ENCODE results near the gene C6orf15.

The C6orf15 gene

DNA sequence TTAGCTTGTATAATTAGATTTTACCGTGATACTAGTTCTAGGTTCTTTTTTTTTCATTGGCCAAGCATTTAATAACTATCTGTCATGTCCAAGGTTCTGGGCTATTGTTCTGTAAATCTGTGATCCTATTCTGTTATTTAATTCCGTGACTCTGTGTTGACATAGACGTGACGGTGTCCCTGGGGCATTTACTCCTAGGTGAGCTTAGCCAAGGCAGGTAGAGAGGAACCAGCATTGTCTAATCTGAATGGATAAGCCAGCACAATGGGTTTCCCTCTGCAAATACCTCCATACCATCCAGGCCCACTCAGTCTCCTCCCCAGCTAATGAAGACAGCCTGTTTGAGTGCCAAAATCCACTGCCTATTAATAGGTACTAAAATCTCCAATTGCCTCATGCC lies 16.8 kb upstream of the C6orf15 start:
- no peak for DNase-seq

GRCh38 chr6:31128093-31128676 lies 15.8 kb upstream of the C6orf15 start:
- DNase-seq: peak; percentile 77

GRCh38 chr6:31126396-31127175 lies 14.2 kb upstream of the C6orf15 start:
- no peak for DNase-seq

DNA sequence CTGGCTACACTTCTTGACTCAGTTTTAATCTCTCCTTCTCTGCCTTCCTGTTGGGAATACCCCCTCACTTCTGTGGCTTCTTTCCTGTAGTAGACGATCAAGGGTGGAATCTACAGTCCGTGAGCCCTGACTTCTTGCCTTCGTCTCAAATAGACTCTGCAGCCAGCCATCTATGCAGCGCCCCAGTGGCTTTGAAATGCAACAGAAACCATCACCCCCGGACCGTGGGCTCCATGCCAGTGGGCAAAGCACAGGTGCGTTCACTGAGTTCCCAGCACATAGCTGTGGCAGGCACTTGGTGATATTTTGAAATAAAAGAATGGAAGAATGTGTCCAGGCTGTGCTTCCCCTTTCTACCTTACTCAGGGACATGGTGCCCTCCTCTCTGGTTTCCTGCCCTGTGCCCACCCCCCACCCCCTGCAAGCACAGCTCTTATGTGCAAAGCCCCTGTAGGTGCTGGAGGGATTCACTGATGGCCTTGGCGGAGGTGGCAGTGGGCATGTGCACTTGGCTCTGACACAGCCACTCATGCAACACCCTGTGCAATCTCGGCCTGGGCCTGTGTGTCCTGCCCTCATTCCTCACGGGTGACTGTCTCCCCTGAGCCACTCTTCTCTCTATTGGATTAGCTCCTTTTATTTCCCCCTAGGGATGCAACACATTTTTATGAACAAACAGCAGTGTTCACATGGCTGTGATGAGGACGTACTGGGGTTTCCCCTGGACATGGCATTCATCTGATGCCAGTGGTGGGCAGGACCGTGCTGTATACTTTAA lies 13.4 kb upstream of the C6orf15 start:
- DNase-seq: peak; percentile 24

DNA sequence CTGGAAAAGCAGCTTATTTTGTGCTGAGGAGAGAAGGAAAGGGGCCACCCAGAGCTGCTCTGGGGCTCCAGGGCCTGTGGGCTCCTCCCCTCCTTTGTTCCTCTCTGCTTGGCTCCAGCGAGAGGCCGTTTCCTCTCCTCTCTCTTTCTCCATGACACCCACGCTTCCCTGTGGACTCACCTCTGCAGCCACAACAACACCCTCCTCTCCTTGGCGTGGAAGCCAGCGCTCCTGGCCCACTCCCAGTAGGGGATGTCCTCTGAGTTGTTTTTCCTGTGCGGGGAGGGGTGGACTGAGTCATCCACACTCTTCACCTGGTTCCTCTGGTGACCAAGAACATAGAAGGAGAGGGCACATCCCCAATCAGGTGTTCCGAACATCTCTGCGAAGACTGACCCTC lies 12.8 kb upstream of the C6orf15 start:
- no peak for DNase-seq

DNA sequence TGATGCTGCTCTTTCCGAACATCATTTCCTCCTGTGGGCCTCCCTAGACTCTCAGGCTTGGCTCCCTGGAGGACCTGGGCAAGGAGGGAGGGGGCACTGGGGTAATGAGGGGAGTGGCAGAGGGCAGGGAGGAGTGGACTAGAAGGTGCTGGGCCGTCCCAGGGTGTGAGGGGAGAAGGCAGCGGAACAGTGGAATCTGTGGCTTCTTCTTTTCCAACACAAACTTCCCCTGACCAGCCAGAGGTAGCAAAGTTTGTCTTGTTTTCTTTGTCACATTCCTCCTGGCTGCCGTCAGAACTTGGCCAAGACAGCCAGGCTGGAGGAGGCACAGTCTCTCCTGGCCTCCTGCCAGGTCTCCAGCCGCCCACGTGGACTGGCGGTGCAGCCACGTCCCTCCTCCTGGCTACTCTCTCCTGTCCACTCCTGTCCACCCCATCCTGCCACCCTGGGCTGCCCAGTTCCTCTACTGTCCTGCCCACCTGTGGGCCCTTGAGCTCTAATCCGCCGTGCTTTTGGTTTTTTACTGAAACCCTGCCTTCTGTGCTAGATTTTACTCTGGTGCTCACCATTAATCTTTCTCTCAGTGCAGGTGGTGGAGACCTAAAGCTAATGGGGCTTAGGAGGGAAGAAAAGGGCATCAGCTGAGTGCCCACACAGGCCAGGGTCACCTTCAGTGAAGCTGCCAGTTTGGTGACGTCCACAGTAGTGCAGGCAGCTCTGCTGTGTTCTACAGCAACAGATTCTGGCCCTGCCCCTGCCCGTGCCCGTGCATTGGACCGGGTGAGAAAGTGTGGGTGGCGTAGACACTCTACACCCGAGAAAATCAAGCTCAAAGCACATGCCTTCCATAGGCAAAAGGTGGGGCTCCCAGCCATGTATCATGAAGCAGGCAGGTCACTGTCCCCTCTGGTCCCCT lies 10.7 kb upstream of the C6orf15 start:
- no peak for DNase-seq

GRCh38 chr6:31121131-31121790 lies 8.9 kb upstream of the C6orf15 start:
- no peak for DNase-seq

DNA sequence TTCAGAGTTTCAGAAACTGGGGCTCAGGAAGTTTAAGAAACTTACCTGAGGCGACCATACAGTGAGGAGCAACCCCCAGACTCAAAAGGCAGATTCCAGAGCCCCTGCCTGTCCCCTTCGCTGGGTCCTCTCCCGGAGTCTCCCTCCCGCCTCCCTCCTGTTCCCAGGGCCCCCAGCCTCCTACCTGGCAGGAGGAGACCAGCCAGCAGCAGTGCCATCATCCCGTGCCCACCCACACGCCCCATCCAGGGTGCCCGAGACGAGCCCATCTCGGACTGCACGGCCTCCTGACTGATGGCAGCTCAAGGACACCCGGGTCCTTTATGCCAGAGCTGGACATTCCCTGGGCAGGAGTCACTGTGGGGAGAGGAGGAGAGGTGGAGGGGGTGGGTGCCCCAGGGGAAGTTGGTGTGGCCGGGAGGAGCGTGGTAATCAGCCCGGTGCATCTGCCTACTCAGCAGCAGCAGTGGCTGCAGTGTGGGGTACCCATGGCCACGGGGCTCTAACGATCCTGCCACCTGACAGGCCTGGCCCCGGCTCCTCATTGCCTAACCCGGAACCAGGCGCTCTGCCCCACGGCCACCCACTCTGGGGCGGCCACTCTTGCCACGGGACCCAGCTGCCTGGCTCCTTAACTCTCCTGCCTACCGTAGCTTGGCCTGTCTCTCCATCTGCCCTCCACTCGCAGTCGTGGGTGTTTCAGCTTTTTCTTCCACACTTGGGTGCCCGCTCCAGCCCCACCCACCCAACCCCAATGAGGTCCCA lies 8.0 kb upstream of the C6orf15 start, which contains the start of gene CDSN:
Gene CDSN, minus strand, starts transcription at position 296 of the 765 bp plus-strand sequence. Its CDS starts 27 bp downstream, at position 269.
- no peak for DNase-seq

DNA sequence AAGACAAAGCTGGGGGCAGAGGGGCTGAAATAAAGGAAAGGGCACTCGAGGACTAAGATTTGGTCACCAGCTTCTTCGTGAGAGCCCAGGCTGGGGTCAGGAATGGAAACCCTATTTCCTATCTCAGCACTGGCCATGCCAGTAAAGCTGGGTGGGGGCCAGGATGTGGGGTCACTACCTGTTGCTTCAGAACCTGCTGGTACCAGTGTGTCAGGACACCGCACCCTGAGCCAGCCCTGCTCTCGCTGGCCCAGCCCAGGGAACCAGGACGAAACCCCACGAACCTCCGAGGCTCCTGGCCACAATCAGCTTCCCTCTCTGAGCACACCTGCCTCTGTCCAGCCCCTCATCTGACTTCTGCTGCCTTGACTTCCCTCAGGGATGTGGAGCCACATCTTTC lies 5.8 kb upstream of the C6orf15 start:
- no peak for DNase-seq

- DNase-seq: no peak
These were observed 4.4 kb upstream of the C6orf15 start for GRCh38 chr6:31116661-31117385.

DNA sequence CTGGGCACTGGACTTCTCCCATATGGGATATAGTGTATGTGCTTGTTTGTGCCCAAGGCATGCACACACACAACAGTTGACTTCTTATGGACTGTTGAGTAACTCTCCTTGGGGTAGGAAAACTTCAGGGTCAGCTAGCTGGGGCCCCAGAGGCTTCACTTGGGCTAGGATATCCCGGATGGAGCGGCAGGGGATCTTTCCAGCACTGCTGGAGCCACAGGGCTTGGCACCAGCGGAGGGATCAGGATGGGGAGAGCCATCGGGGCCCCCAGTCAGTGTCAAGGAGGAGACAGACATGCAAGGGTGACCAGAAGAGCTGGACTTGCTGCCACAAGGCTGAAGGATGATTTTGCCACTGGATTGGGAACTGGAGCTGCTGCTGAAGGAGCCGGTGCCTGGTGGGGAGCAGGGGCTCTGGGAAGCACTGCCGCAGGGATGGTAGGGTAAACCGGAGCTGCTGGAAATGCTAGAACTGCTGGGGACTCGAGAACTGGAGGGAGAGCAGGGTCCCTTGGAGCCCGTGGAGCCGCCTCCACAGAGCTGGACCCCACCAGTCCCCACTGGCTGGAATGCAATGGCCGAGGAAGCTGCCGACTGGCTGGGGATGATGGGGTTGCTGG lies 3.7 kb upstream of the C6orf15 start:
- DNase-seq: no peak

DNA sequence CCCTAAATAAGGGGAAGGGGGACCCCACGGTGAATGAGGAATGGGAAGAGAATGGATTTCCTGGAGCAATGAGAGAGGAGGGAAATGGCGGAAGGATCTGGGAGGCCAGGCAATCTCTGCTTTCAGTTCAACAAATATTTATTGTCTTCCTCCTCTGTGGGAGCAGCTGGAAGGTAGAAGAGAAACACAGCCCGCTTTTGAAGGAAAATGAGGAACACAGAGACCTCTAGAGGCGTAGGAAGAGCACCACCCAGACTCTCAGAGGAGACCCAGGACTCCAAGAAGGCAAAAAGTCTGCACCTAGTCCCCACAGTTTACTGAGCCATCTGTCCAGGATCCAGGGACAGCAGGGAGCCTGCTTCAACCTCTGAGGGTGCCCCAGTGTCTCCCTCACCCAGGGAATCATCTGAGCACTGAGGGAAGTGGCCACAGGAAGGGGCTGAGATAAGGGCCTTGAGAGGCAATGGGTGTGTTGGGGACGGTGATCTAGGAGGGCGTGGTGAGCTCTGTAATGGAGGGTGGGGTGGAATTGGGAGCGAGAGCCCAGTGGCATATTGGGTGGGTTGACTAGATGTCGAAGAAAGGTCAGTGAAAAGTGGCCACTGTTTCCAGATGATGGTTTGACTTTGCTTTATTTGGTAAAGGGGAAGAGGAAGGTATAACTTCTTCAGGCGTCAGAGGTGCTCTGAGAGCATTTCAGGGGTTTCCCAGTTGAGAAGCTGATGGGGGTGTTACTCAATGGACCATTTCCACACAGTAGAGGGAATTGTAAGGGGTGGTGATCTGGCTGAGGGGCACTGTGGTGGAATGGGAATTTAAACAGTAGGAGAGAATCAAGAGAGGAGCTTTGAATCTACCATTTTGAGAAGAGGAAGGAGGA lies 2.8 kb upstream of the C6orf15 start:
- DNase-seq: no peak

DNA sequence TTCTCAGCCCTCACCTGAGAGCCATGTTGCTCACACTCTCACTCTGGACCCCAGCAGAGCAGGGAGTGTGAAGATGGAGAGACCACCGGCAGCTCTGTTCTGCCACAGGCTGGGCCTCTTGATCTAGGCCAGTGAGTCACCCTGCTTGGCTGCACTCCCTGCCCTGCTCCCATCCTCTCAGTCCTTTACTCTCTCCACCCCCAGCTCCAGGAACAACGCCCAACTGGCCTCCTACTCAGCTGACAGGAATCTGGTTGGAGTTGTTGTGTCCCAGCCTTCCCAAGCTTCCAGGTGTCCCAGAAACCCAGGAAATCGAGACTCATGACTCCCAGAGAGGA lies 2.1 kb upstream of the C6orf15 start, which contains the start of gene PSORS1C1:
Gene PSORS1C1, plus strand, starts transcription at position 260 of the 338 bp plus-strand sequence. CDS start 14,833 bp downstream, outside the sequence.
- DNase-seq: no peak

GRCh38 chr6:31113861-31114540 lies 1.6 kb upstream of the C6orf15 start:
- no peak for DNase-seq

GRCh38 chr6:31111712-31112111 lies 663 bp downstream of the C6orf15 start:
- no peak for DNase-seq

DNA sequence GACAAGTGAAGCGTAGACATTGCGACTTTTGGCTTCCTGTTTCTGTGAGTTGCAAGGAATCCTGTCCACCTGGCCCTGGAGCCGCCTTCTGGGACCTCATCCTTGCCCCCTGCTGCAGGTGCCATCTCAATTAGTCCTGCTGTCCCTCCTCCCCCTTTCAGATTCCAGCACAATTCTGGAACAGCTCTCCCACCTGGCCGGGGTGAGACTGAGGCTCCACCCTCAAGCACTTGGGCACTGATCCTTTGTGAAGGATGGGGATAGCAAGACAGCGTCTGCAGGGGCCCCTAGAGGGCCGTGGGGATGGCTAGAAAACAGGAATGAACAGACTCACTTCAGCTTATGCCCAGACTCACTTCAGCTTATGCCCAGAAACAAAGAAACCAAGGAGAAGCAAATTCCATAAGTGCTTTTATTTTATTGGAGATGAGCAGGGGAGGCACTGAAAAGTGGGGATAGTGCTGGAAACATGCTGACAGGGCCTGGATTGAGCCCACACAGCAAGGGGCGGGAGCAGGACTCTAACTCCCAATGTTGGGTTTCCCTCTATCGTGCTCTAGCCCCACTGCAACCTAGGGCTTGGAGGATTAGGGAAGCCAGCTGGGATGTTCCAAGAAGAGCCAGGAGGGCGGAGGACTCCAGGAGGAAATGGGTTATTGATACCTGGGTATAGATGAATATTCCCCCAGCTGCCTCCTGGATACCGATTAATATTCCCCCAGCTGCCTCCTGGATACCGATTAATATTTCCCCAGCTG lies 1.4 kb downstream of the C6orf15 start:
- peak; percentile 29 for DNase-seq

GRCh38 chr6:31107052-31107451 lies 5.3 kb downstream of the C6orf15 start:
- no peak for DNase-seq

GRCh38 chr6:31103136-31103535 lies 9.2 kb downstream of the C6orf15 start:
- DNase-seq: no peak
